GM12878 (cell line): ENCODE data around the gene RNF220.

Experiments used
- ATF7 ChIP-seq: fragments of 450-650 bp; IDR thresholded peaks from 2 replicates; pipeline ENCODE4 v1.6.1; 2016; ENCODE audit warnings: low read depth, mild to moderate bottlenecking
- FOXM1 ChIP-seq: IDR thresholded peaks from 2 replicates; pipeline ENCODE4 v1.6.1; 2012; ENCODE audit warnings: low read depth, mild to moderate bottlenecking, inconsistent platforms, low read length, moderate library complexity
- MXI1 ChIP-seq: fragments of 150-350 bp; IDR thresholded peaks from 2 replicates; pipeline ENCODE4 v1.6.1; 2011; ENCODE audit warnings: low read depth, mild to moderate bottlenecking, inconsistent platforms, low read length, improper control_type of control experiment
- NFIC ChIP-seq: IDR thresholded peaks from 2 replicates; pipeline ENCODE4 v1.6.1; 2012; ENCODE audit warnings: low read depth, mild to moderate bottlenecking, inconsistent platforms, low read length, moderate library complexity
- NRF1 ChIP-seq: conservative IDR thresholded peaks from 2 replicates; pipeline ENCODE4 v1.6.1; 2011; ENCODE audit warnings: mild to moderate bottlenecking, low read depth, low read length, improper control_type of control experiment
- POLR2A ChIP-seq: IDR thresholded peaks from 2 replicates; pipeline ENCODE4 v1.6.1; 2011; ENCODE audit warnings: low read depth, mild to moderate bottlenecking, low read length
- SIN3A ChIP-seq: IDR thresholded peaks from 2 replicates; pipeline ENCODE4 v1.6.1; 2012; ENCODE audit warnings: low read depth, low read length, improper control_type of control experiment
- SUZ12 ChIP-seq: fragments of 200-600 bp; sonication (generic); IDR thresholded peaks from one replicate; pipeline ENCODE4 v1.6.1; 2018; ENCODE audit warnings: antibody characterized with exemption, mild to moderate bottlenecking; ENCODE audit not compliant: unreplicated experiment
- TAF1 ChIP-seq: IDR thresholded peaks from 2 replicates; pipeline ENCODE4 v1.6.1; 2011; ENCODE audit warnings: mild to moderate bottlenecking, low read depth, low read length, borderline replicate concordance
- TBL1XR1 ChIP-seq: IDR thresholded peaks from 2 replicates; pipeline ENCODE4 v1.6.1; 2012; ENCODE audit warnings: low read depth, low read length, improper control_type of control experiment
- ZSCAN29 ChIP-seq: fragments of 450-650 bp; IDR thresholded peaks from 2 replicates; pipeline ENCODE4 v1.6.1; 2017; ENCODE audit warnings: mild to moderate bottlenecking, moderate library complexity
- TF ChIP-seq, protein P1 (sequence below), 3 experiments: IDR thresholded peaks in 2 of 3; conservative IDR thresholded peaks in 1 of 3; 2 replicates each; pipeline ENCODE4 v1.5.1; 2011; ENCODE audit warnings: low read depth in 3 of 3, low read length in 3 of 3, mild to moderate bottlenecking in 3 of 3, control low read depth in 2 of 3, moderate library complexity in 2 of 3, inconsistent platforms in 1 of 3, mixed read lengths in 1 of 3; ENCODE audit not compliant: control insufficient read depth in 2 of 3, insufficient read depth in 1 of 3; ENCODE audit errors: extremely low read depth in 1 of 3
- TF ChIP-seq, protein P2 (sequence below): IDR thresholded peaks from 2 replicates; pipeline ENCODE4 v1.6.1; 2011; ENCODE audit warnings: low read depth, low read length, improper control_type of control experiment, borderline replicate concordance
- TF ChIP-seq, protein P3 (sequence below): IDR thresholded peaks from 2 replicates; pipeline ENCODE4 v1.6.1; 2012; ENCODE audit warnings: low read depth, low read length, improper control_type of control experiment

DNA sequence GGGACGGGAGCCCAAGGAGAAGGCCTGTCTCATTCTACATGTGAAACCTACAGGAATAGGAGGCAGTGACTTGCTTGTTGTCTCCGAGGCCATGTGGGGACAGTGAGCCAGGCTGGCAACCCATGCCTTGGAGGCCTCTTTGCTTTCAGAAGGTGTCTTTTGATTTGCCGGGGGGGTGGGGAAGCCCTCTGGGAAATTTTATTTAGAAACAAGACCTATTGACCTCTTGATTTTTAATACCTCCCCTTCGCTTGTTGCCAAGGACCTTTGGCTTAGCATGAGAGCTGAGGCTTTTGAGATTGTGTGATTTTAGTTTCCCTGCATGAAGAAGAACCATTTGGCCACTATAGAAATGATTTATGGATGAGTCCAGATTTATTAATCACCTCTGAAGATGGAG lies 273.6 kb downstream of the RNF220 start:
- no peak for TF ChIP-seq FOXM1
- no peak for TF ChIP-seq NFIC
- TF ChIP-seq, protein P1, sequence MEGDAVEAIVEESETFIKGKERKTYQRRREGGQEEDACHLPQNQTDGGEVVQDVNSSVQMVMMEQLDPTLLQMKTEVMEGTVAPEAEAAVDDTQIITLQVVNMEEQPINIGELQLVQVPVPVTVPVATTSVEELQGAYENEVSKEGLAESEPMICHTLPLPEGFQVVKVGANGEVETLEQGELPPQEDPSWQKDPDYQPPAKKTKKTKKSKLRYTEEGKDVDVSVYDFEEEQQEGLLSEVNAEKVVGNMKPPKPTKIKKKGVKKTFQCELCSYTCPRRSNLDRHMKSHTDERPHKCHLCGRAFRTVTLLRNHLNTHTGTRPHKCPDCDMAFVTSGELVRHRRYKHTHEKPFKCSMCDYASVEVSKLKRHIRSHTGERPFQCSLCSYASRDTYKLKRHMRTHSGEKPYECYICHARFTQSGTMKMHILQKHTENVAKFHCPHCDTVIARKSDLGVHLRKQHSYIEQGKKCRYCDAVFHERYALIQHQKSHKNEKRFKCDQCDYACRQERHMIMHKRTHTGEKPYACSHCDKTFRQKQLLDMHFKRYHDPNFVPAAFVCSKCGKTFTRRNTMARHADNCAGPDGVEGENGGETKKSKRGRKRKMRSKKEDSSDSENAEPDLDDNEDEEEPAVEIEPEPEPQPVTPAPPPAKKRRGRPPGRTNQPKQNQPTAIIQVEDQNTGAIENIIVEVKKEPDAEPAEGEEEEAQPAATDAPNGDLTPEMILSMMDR (IDR thresholded peaks at IDR 0.05 in 2 of 3, conservative IDR thresholded peaks at IDR 0.05 in 1 of 3; ENCODE audit: control insufficient read depth in 2 of 3, extremely low read depth in 1 of 3, insufficient read depth in 1 of 3, low read depth in 3 of 3, low read length in 3 of 3) = no peak
- TF ChIP-seq, protein P2, sequence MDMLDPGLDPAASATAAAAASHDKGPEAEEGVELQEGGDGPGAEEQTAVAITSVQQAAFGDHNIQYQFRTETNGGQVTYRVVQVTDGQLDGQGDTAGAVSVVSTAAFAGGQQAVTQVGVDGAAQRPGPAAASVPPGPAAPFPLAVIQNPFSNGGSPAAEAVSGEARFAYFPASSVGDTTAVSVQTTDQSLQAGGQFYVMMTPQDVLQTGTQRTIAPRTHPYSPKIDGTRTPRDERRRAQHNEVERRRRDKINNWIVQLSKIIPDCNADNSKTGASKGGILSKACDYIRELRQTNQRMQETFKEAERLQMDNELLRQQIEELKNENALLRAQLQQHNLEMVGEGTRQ = no peak
- TF ChIP-seq SIN3A = no peak
- TF ChIP-seq POLR2A = no peak
- TF ChIP-seq ATF7 = no peak
- TF ChIP-seq TBL1XR1 = no peak
- TF ChIP-seq TAF1 = no peak
- no peak for TF ChIP-seq SUZ12
- no peak for TF ChIP-seq ZSCAN29
- TF ChIP-seq MXI1 = no peak
- no peak for TF ChIP-seq NRF1
- TF ChIP-seq, protein P3, sequence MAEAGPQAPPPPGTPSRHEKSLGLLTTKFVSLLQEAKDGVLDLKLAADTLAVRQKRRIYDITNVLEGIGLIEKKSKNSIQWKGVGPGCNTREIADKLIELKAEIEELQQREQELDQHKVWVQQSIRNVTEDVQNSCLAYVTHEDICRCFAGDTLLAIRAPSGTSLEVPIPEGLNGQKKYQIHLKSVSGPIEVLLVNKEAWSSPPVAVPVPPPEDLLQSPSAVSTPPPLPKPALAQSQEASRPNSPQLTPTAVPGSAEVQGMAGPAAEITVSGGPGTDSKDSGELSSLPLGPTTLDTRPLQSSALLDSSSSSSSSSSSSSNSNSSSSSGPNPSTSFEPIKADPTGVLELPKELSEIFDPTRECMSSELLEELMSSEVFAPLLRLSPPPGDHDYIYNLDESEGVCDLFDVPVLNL = no peak
